HEK293 (cell line): ENCODE data around the gene WNT9B.

Source experiments
- BCL11A ChIP-seq: fragments of 450-650 bp; formaldehyde crosslinking; IDR thresholded peaks from 2 replicates; pipeline ENCODE4 v1.5.1; 2016; ENCODE audit warnings: low read depth, missing biosample characterization, missing genetic modification characterization
- CTCF ChIP-seq: fragments of 450-650 bp; formaldehyde crosslinking; IDR thresholded peaks from 2 replicates; pipeline ENCODE4 v1.5.1; 2016; ENCODE audit warnings: missing biosample characterization, missing genetic modification characterization
- GLI2 ChIP-seq: fragments of 450-650 bp; formaldehyde crosslinking; IDR thresholded peaks from 2 replicates; pipeline ENCODE4; 2017; ENCODE audit warnings: missing biosample characterization, missing genetic modification characterization, low read depth, borderline replicate concordance
- MEIS1 ChIP-seq: sonication (generic); formaldehyde crosslinking; IDR thresholded peaks from 2 replicates; pipeline ENCODE4 v1.8.1; 2022; ENCODE audit warnings: missing genetic modification reagents, mild to moderate bottlenecking, borderline replicate concordance
- ZBTB21 ChIP-seq: fragments of 450-650 bp; formaldehyde crosslinking; IDR thresholded peaks from 2 replicates; pipeline ENCODE4 v1.5.1; 2017; ENCODE audit warnings: missing biosample characterization, missing genetic modification characterization
- ZBTB26 ChIP-seq: fragments of 450-650 bp; formaldehyde crosslinking; optimal IDR thresholded peaks from 2 replicates; pipeline ENCODE3; 2016; ENCODE audit warnings: missing biosample characterization, mild to moderate bottlenecking, missing genetic modification characterization
- ZBTB49 ChIP-seq: fragments of 450-650 bp; formaldehyde crosslinking; IDR thresholded peaks from 2 replicates; pipeline ENCODE4 v1.5.1; 2016; ENCODE audit warnings: missing biosample characterization, missing genetic modification characterization, low read depth
- ZBTB7A ChIP-seq: fragments of 450-650 bp; formaldehyde crosslinking; IDR thresholded peaks from 2 replicates; pipeline ENCODE4 v1.5.1; 2016; ENCODE audit warnings: low read depth, missing biosample characterization, missing genetic modification characterization
- ZEB2 ChIP-seq: fragments of 450-650 bp; formaldehyde crosslinking; IDR thresholded peaks from 2 replicates; pipeline ENCODE4 v1.5.1; 2016; ENCODE audit warnings: missing biosample characterization, missing genetic modification characterization
- ZNF274 ChIP-seq, 2 experiments: fragments of 200-500 bp in 1 of 2; fragments of 450-650 bp in 1 of 2; sonication (Bioruptor generic) in 1 of 2; formaldehyde crosslinking in 1 of 2; IDR thresholded peaks; 2 replicates each; pipeline versions ENCODE4 v1.5.1 to v1.6.1; 2014 to 2016; ENCODE audit warnings: borderline replicate concordance in 1 of 2, inconsistent platforms in 1 of 2, low read length in 1 of 2, missing biosample characterization in 1 of 2, missing genetic modification characterization in 1 of 2
- TF ChIP-seq, protein P1 (sequence below): fragments of 450-650 bp; formaldehyde crosslinking; IDR thresholded peaks from 2 replicates; pipeline ENCODE4 v1.5.1; 2016; ENCODE audit warnings: missing biosample characterization, missing genetic modification characterization

- TF ChIP-seq ZBTB26 (tag by site-specific recombination), result no peak
- TF ChIP-seq ZBTB49 (tag by site-specific recombination), result no peak
- no peak for TF ChIP-seq MEIS1 (CRISPR knock-in tag)
- TF ChIP-seq CTCF (tag by site-specific recombination), result no peak
- no peak for TF ChIP-seq ZNF274 (IDR thresholded peaks at IDR 0.05; ENCODE audit: low read length)
- TF ChIP-seq ZNF274 (tag by site-specific recombination; IDR thresholded peaks at IDR 0.05; ENCODE audit: borderline replicate concordance), result no peak
- TF ChIP-seq BCL11A (tag by site-specific recombination), result no peak
- TF ChIP-seq, protein P1, sequence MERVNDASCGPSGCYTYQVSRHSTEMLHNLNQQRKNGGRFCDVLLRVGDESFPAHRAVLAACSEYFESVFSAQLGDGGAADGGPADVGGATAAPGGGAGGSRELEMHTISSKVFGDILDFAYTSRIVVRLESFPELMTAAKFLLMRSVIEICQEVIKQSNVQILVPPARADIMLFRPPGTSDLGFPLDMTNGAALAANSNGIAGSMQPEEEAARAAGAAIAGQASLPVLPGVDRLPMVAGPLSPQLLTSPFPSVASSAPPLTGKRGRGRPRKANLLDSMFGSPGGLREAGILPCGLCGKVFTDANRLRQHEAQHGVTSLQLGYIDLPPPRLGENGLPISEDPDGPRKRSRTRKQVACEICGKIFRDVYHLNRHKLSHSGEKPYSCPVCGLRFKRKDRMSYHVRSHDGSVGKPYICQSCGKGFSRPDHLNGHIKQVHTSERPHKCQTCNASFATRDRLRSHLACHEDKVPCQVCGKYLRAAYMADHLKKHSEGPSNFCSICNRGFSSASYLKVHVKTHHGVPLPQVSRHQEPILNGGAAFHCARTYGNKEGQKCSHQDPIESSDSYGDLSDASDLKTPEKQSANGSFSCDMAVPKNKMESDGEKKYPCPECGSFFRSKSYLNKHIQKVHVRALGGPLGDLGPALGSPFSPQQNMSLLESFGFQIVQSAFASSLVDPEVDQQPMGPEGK (tag by site-specific recombination), result no peak
- no peak for TF ChIP-seq ZBTB7A (tag by site-specific recombination)
- TF ChIP-seq ZEB2, result no peak
- no peak for TF ChIP-seq GLI2 (tag by site-specific recombination)
- no peak for TF ChIP-seq ZBTB21 (tag by site-specific recombination)
These were observed 43.2 kb downstream of the WNT9B start for GRCh38 chr17:46894476-46895151.
